ENCODE results near the gene HEMK1.

HEMK1 gene

DNA sequence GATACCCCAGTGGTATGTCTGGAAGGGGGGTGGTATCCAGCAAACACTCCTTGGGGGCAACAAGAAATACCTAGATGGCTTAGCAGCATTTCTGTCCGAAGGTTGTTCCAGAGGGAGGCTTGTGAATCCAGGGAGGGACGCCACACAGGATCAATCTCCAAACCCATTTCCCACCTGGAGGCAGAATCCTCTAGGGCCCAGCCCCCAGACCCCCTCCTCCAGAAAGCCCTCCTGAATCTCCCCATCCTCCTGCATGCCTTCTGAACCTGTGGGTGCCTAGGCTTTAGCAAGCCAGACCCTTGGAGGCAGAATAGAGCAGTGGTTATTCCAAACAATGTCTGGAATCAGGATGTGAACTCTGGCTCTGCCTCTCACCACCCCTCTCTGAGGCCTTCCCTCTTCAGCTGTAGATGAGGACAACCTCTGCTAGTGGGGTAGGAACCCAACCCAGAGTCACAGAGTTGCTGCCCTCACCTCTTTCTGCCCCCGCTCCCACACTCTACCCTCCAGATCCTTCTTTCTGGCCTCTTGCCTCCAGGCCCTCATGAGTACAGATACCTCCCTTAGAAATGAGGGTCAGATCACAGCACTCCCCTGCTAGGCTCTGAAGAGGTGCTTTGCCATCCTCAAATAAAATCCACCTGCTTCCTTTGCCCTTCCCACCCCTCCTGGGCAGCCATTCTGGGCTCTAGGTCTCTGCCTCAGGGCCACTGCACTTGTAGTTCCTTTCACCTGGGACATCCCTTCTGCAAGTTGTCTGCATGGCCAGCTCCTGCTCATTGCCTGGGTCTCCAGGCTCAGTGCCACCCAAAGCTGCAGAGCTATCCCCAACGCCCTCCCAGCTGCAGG lies 34.2 kb downstream of the HEMK1 start:
- no peak for DNase-seq

DNA sequence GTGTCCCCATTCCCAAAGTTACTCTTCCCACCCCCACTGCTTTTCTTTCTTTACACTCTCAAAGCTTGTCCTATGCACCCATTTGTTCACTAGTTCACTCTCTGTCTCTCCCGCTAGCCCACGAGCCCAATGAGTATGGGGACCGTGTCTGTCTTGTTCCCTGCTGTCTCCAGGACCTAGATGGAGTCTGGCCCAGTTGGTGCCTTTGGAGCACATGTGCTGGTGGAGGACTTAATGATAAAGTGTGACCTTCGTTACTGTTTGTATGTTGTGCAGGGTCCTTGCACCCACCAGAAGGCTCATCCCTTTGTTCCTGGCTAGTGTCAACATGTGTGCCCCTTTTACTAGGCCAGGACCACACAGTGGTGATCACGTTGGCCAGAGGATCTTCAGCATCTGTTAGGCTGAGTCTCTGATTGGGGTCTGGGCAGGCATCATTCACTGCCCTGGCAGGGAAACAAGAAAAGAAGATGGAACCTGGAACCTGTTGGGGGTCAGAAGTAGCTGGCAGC lies 34.8 kb downstream of the HEMK1 start:
- no peak for DNase-seq

DNA sequence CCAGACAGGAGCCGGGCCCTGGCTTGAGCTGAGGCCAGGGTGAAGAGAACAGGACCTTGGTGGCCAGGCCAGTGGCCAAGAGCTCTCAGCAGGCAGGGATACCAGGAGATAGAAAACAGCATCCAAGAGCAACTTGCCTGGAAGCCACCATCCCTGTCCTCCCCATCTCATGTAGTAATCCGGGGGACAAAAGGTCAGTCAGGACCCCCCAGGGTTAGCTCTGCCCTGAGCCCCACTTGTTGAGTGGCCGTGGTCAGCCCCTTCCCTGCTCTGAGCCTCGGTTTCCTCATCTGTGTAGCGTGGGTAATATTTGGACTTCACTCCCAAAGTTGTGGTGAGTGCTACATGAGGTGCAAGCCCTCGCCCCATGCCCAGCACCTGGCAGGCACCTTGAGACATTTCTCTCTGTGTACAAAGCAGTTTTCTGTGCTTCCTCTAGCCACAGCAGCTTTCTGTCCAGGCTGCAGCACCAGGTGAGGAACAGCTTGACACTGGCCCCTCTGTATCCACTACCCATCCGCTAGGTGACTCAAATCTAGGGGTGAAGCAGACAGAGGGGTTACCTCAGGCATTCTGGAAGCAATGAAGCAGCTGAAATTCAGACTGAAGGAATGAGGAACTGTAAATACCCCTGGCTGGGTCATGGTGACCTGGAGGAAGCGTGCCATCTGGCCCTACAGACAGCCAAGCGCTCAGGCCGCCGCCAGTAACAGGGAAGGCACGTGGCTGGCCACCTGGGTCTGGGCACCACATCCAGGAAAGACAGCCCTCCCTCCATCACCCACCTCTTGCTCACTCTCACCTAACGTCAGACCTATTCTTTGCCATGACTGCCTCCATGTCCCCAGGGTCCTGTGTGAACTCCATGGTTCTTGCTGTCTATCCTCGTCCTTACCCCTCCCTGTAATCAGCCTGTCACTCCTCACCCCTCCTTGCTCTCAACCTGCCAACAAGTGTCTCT lies 35.6 kb downstream of the HEMK1 start:
- no peak for DNase-seq

- DNase-seq = no peak
Measured at GRCh38 chr3:50605901-50606326, 36.6 kb downstream of the HEMK1 start.

DNA sequence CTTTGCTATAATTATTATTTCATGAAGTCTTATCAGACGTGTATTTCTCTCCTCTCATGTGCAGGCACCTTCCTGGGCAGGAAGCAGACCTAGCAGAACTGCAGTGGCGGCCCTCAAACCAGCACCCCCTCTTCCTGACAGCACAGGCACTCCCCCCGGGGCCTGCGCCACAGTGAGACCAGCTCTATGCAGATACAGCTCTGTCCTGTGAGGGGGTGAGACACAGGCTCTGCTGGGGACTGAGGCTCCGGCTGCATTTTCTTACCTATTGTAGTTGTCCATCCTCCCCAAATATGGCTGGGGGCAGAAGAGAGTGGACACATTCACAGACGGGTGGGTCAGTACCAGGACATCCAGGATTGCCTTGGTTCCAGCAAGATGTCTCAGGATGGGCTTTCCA lies 37.3 kb downstream of the HEMK1 start:
- DNase-seq = no peak

- no peak for DNase-seq
Measured at GRCh38 chr3:50607271-50608091, 38.2 kb downstream of the HEMK1 start.

DNA sequence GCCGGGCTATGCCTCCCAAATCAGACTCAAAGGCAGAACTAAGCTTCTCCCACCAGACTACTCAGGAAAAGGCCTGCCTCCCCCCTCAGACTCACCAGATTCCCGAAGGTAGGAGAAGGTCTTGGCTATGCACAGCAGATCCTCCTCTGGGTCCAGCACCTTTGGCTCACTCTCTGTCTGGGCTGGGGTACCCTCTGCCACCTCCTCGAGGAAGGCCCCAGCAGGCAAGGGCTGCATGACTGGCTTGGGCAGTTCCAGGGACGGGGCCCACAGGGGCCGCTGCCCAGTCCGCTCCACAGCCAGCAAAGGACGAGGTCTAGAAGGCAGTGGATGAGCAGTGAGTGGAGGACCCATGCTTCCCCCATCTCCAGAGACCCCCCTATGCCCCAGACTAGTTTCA lies 39.0 kb downstream of the HEMK1 start:
- no peak for DNase-seq

GRCh38 chr3:50609071-50609762 lies 39.9 kb downstream of the HEMK1 start:
- no peak for DNase-seq

- no peak for DNase-seq
Measured at GRCh38 chr3:50609763-50610085, 40.4 kb downstream of the HEMK1 start.

DNA sequence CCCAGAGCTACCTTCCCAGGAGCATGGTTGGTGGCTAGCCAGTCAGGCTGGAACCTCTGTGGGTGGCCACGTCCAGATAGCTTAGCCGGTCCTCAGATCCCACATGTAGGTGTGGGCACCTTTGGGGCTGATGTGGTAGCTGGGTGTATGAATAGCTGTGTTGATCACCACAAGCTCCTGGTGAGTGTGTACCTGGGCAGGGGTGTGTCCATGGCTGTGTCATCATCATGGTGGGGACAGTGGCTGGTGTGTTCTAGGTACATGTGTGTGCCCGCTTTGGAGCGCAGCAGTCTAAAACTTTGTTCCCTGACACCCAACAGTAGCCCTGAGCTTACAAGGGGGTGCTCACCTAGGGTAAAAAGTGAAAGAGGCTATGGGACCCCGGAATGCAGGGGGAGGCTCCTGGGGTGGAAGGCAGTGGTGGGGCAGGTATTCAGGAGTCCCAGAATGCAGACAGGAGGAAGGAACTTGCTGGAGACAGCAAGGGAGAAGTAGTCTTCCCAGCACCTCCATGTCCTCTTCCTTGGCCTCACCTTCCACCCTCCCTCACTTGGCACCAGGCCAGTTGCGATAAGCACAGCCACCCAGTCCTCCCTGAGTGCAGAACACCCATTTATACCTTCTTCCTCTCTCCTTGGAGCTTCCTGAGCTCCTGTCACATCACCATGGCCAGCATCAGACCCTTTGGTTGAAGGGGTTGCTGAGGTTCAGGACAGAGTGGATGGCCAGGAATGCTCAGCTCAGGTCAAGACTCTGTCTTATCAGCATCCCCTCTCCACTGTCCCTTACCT lies 41.1 kb downstream of the HEMK1 start:
- no peak for DNase-seq

- no peak for DNase-seq
Measured at GRCh38 chr3:50610992-50611463, 41.7 kb downstream of the HEMK1 start.

- DNase-seq = peak; percentile 92
Measured at GRCh38 chr3:50611464-50612233, 42.3 kb downstream of the HEMK1 start, which contains the start of gene CISH. TSS of gene CISH (minus strand) at chr3:50611774. CDS start at chr3:50611650, 124 bp downstream.

DNA sequence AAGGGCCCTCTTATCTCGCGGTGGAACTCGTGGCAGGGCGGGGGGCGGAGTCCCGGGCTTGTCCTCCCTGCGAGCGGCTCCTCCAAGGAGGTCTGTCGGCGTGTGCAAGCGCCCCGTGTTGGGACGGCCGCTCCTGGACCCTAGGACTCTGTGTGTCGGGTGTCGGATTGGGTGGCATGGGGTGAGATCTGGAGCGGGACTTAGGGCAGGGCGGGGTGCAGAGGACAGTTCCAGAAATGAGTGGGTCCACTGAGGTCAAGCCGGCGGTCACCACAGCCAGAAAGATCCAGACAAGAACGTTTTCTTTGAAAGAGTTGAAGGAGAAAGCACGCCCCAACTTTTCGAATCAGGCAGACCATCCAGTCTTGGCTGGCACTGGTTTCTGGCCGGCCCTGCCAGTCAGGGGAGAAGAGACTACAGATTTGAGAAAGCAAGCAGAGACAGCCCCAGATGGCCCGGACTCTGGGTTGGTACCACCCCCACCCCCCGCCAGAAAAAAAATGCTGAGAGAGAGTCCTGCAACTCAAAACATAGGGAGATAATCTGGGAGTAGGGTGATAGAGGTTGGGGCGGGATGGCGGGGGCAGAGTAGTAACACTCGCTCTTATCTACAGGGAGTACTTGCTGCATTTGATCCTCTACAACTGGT lies 43.0 kb downstream of the HEMK1 start:
- DNase-seq = no peak

DNA sequence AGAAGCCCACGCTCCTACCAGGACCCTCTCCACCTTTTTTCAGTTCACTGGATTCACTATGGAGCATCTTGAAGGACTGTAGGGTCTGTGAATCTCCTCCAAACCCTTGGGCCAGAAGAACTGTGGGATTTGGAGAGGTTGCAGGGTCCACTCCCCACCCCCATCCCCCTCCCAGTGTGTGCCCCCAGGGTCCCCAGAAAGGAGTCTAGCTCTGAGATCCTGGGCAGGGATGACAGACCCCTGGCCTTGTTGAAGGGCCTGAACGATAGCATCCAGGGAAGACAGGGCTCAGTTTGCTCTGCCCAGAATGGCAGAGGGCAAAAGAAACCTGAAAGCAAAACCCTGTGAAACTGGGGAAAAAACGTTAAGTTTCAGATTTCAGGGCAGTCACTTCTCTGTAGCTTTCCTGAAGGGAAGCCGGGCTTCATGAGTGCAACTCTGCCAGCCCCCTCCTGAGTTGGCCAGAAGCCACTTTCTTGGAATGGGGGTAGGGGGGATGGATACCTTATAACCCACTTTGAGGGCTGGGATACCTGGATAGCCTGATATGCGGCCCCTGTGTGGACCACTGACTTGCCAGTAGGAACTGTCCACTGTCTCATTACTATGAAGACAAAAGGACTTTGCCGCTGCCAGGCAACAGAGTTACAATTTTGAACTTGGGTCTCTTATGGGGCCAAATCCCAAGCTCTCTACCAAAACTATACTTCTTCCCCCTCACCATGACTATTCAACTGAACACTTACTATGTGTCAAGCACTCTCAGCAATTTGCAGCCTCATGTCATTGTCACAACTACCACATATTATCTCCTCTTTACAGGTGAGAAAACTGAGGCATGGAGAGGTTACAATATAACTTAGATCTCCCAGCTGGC lies 43.9 kb downstream of the HEMK1 start:
- DNase-seq = no peak

DNA sequence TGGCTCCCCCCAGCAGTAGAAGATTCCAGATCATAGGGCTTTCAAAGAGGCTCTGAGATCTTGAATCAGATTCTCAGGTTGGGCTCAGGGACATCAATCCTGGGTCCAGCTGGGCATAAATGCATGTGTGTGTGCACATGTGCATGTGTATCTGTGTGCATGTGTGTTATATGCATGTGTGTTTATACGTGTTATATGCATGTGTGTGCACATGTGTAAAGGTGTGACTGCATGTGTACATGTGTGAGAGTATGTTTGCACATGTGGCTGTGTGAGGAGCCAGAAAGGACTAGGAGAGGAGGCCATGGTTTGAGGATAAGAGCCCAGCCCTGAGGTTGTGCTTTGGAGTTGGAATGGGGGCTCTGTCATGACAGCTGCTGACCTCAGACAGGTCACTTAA lies 45.9 kb downstream of the HEMK1 start:
- no peak for DNase-seq

- DNase-seq = peak; percentile 77
Measured at GRCh38 chr3:50616003-50616769, 46.9 kb downstream of the HEMK1 start.

GRCh38 chr3:50616770-50617095 lies 47.4 kb downstream of the HEMK1 start:
- DNase-seq = peak; percentile 87

Data from HCEC 1CT (cell line).